ENCODE data around the gene FSTL3.
"Not testable (repeated sequence)": the region's sequence is repeated elsewhere in the genome, so short reads cannot be mapped to it uniquely, and the experiment has no call there.

FSTL3 gene

GRCh38 chr19:723714-724113 is 47.5 kb downstream of the FSTL3 start:
- Mint-ChIP-seq H3K4me3 (no peak overlapping the region), H3K27me3 (peaks cover 3% of the 10 kb centered on the region), H3K36me3 (ENCODE audit: low read depth) (no peaks in the 10 kb centered on the region), H3K9me3 (no peaks in the 10 kb centered on the region), H3K27ac (no peak overlapping the region), H3K4me1 (ENCODE audit: low read depth) (no peaks in the 10 kb centered on the region)

DNA sequence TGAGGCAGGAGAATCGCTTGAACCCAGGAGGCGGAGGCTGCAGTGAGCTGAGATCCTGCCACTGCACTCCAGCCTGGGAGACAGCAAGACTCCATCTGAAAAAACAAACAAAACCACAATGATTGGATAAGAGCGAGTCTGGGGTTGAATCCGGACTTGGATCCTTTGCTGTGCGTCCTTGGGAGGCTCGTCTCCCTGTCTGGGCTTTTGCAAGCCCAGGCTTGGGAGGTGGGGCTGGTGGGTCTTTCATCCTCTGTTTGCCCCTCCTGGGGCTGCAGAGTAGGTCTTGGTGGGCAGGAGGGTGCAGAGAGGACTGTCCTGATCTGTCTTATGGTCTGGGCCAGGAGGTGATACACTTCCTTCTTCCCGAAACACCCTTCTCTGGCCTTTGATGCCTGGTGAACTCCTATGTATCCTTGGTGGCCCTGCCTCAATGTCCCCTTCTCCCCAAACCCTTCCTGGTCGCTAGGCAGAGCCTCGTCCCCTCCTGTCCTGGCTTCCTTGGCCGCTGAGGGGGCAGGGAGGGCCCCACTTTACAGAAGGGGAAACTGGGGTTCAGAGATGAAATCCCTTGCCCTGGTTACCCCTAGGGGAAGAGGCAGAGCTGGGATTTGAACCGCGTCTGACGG is 49.4 kb downstream of the FSTL3 start:
- Mint-ChIP-seq H3K4me1 (ENCODE audit: low read depth) (no peaks in the 10 kb centered on the region), H3K27ac (no peak overlapping the region), H3K27me3 (peaks cover 3% of the 10 kb centered on the region)

GRCh38 chr19:726993-727956 is 51.1 kb downstream of the FSTL3 start:
- Mint-ChIP-seq H3K4me3 (no peak overlapping the region), H3K9me3 (no peaks in the 10 kb centered on the region), H3K36me3 (ENCODE audit: low read depth) (no peaks in the 10 kb centered on the region), H3K4me1 (ENCODE audit: low read depth) (no peaks in the 10 kb centered on the region), H3K27ac (no peak overlapping the region), H3K27me3 (no peaks in the 10 kb centered on the region)

More for the DNA sequence above, 49.4 kb downstream of the FSTL3 start:
- Mint-ChIP-seq H3K4me3 (no peak overlapping the region), H3K9me3 (no peaks in the 10 kb centered on the region), H3K36me3 (ENCODE audit: low read depth) (no peaks in the 10 kb centered on the region)

DNA sequence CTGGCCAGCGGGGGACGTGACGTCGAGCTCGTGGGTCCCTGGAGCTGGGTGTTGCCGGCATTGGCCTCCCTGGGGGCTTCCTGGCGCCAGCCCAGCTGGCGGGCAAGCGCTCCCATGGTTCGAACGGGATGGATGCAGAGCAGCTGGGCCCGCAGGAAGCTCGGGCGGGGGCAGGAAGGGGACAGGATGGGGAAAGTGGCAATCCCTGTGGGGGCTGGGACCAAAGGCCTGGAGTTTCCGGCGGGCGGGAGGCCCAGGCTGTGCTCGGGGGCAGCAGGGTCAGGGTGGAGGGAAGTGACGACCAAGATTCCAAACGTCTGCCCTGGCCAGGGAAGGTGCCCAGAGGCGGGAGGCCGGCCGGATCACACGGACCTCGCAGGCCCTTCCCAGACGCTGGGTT is 51.8 kb downstream of the FSTL3 start:
- Mint-ChIP-seq H3K4me3 (no peak overlapping the region), H3K4me1 (ENCODE audit: low read depth) (peaks cover under 1% of the 10 kb centered on the region), H3K27me3 (no peaks in the 10 kb centered on the region), H3K36me3 (ENCODE audit: low read depth) (no peaks in the 10 kb centered on the region), H3K27ac (no peak overlapping the region), H3K9me3 (no peaks in the 10 kb centered on the region)

DNA sequence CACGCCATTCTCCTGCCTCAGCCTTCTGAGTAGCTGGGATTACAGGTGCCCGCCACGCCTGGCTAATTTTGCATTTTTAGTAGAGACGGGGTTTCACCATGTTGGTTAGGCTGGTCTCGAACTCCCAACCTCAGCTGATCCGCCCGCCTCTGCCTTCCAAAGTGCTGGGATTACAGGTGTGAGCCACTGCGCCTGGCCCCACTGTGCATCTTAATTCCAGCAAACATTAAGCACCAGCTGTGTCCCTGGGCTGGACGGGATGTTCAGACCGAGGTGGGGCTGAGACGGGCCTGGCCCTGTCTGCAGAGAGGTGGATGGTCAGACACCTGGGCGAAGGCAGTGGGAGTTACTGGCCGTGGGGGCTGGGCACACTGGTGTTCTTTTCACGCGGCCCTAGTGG is 53.4 kb downstream of the FSTL3 start:
- not testable (repeated sequence) for H3K27me3 Mint-ChIP-seq; H3K4me1 Mint-ChIP-seq (ENCODE audit: low read depth); H3K4me3 Mint-ChIP-seq; H3K9me3 Mint-ChIP-seq; H3K36me3 Mint-ChIP-seq (ENCODE audit: low read depth); H3K27ac Mint-ChIP-seq

DNA sequence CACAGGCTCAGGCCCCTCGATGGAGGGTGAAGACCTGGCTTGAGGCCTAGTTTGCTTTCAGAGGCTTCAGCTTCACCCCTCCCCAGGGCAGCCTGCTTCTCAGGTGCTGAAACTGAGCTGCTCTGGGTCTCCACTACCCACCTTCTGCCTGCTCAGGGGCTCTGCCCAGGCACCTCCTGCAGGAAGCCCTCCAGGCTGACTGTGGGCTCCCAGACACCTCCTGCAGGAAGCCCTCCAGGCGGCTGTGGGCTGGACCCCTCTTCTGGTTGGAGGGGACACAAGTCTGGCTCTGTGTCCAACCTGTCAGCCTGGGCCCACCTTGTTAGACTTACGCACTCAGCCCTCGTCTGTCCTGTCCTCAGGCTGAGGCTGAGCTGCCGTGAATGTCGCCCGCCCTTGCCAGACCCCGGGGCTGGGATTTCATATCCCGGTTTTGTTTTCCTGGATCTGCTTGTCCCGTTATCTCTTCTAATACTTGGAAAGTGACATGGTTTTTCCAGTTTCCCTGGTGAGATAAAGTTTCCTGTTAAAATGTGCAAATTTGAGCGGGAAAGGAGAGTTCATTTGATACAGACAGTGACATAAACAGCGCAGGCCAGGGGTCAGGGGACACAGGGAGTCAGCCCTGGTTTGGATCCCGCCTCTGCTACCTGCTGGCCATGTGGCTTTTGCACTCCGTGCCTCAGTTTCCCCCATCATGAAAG is 53.9 kb downstream of the FSTL3 start:
- no peaks in the 10 kb centered on the region for H3K27me3 Mint-ChIP-seq
- no peak overlapping the region for H3K27ac Mint-ChIP-seq
- no peaks in the 10 kb centered on the region for H3K36me3 Mint-ChIP-seq (ENCODE audit: low read depth)
- H3K4me3 Mint-ChIP-seq: no peak overlapping the region
- H3K9me3 Mint-ChIP-seq: no peaks in the 10 kb centered on the region
- peaks cover 8% of the 10 kb centered on the region for H3K4me1 Mint-ChIP-seq (ENCODE audit: low read depth)

DNA sequence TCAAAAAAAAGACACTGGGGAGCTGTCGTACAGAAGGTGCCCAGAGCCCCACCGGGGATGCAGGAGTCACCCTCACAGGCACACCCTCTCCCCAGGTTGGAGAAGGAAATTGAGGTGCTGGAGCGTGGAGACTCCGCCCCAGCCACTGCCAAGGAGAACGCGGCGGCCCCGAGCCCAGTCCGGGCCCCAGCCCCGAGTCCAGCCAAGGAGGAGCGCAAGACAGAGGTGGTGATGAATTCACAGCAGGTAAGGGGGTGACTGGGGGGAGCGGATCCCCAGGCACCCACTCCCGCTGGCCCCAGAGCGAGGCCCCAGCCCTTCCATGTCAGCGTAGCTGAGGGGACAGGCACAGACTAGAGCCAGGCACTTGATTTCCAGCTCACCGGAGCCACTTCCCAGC is 54.8 kb downstream of the FSTL3 start:
- Mint-ChIP-seq H3K27me3 (no peaks in the 10 kb centered on the region), H3K4me3 (no peak overlapping the region), H3K36me3 (ENCODE audit: low read depth) (no peaks in the 10 kb centered on the region), H3K4me1 (ENCODE audit: low read depth) (peaks cover 8% of the 10 kb centered on the region), H3K9me3 (no peaks in the 10 kb centered on the region), H3K27ac (no peak overlapping the region)

DNA sequence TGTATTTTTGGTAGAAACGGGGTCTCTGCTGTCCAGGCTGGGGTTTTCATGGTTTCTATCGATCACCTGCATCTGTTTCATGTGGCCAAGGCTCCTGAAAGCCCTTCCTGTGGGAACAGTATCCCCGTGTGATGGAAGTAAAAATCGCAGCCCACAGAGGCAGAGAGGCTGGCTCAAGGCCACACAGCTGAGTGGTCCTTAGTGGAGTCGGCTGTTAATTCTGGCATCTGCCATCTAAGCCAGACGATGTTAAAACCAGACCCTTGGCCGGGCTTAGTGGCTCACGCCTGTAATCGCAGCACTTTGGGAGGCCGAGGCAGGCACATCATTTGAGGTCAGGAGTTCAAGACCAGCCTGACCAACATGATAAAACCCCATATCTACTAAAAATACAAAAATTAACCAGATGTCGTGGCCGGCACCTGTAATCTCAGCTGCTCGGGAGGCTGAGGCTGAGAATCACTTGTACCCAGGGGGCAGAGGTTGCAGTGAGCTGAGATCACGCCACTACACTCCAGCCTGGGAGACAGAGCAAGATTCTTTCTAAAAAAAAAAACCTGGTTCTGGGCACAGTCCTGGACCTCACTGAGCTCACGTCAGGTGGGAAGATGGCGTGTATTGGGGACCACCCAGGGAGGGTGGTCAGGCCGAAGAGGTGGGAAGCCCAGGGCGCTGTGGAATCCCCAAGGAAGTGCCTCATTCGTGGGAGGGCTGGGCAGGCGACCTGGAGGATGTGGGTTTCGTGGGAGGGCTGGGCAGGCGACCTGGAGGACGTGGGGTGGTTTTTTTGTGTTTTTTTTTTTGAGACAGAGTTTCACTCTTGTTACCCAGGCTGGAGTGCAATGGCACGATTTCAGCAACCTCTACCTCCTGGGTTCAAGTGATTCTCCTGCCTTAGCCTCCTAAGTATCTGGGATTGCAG is 56.2 kb downstream of the FSTL3 start:
- no peaks in the 10 kb centered on the region for H3K36me3 Mint-ChIP-seq (ENCODE audit: low read depth)
- H3K27ac Mint-ChIP-seq: no peak overlapping the region
- H3K4me1 Mint-ChIP-seq (ENCODE audit: low read depth): peaks cover 8% of the 10 kb centered on the region
- H3K4me3 Mint-ChIP-seq: no peak overlapping the region
- H3K9me3 Mint-ChIP-seq: no peaks in the 10 kb centered on the region
- H3K27me3 Mint-ChIP-seq: no peaks in the 10 kb centered on the region

Measured in stimulated activated naive CD8-positive, alpha-beta T cell treated with anti-CD3 and anti-CD28 coated beads, Interleukin-15, Interleukin-2, amounts not matched to agents 100 ng/mL and 50 ng/mL, for 24 hours (primary cell).